PFSK-1 (cell line): ENCODE data around the gene VOPP1.

Experiments used
- FOXP2 ChIP-seq: optimal IDR thresholded peaks from 2 replicates; pipeline ENCODE3; 2011; ENCODE audit warnings: borderline replicate concordance, control low read depth, inconsistent platforms; ENCODE audit not compliant: insufficient read depth; ENCODE audit errors: extremely low read length, extremely low read depth
- POLR2AphosphoS5 ChIP-seq: IDR thresholded peaks from 2 replicates; pipeline ENCODE4 v1.6.1; 2012; ENCODE audit warnings: low read depth, mild to moderate bottlenecking, control low read depth, low read length, moderate library complexity
- REST ChIP-seq, 2 experiments: IDR thresholded peaks; 2 replicates each; pipeline versions ENCODE4 v1.6.1 to v1.8.0; 2011 to 2012; ENCODE audit warnings: low read depth in 2 of 2, low read length in 2 of 2, control low read depth in 1 of 2, inconsistent platforms in 1 of 2, mild to moderate bottlenecking in 1 of 2, moderate library complexity in 1 of 2; ENCODE audit not compliant: insufficient read depth in 1 of 2
- SIN3A ChIP-seq: IDR thresholded peaks from 2 replicates; pipeline ENCODE4 v1.6.1; 2012; ENCODE audit warnings: mild to moderate bottlenecking, low read length, moderate library complexity, borderline replicate concordance; ENCODE audit not compliant: insufficient read depth
- TAF1 ChIP-seq: IDR thresholded peaks from 2 replicates; pipeline ENCODE4 v1.6.1; 2012; ENCODE audit warnings: low read length, control low read depth, borderline replicate concordance; ENCODE audit not compliant: insufficient read depth

The VOPP1 gene

GRCh38 chr7:55463686-55464262 lies 108.5 kb downstream of the VOPP1 start:
- TF ChIP-seq FOXP2, result no peak
- TF ChIP-seq POLR2AphosphoS5, result no peak

GRCh38 chr7:55458351-55458750 lies 114.0 kb downstream of the VOPP1 start:
- TF ChIP-seq REST (IDR thresholded peaks at IDR 0.05; ENCODE audit: insufficient read depth in 1 of 2, low read depth in 2 of 2, low read length in 2 of 2), result no peak
- TF ChIP-seq TAF1, result no peak
- TF ChIP-seq FOXP2, result no peak
- no peak for TF ChIP-seq SIN3A
- TF ChIP-seq POLR2AphosphoS5, result no peak

- no peak for TF ChIP-seq FOXP2
- TF ChIP-seq SIN3A, result no peak
- no peak for TF ChIP-seq TAF1
- TF ChIP-seq POLR2AphosphoS5, result no peak
Observed at GRCh38 chr7:55457801-55458200, 114.5 kb downstream of the VOPP1 start.

- TF ChIP-seq TAF1 (no peak), FOXP2 (no peak), REST (IDR thresholded peaks at IDR 0.05; ENCODE audit: insufficient read depth in 1 of 2, low read depth in 2 of 2, low read length in 2 of 2) (no peak), SIN3A (no peak), POLR2AphosphoS5 (no peak)
Observed at GRCh38 chr7:55452971-55453370, 119.3 kb downstream of the VOPP1 start.

- TF ChIP-seq TAF1 (no peak), SIN3A (no peak), POLR2AphosphoS5 (no peak), REST (IDR thresholded peaks at IDR 0.05; ENCODE audit: insufficient read depth in 1 of 2, low read depth in 2 of 2, low read length in 2 of 2) (no peak), FOXP2 (no peak)
Observed at GRCh38 chr7:55449992-55450535, 122.2 kb downstream of the VOPP1 start.

GRCh38 chr7:55449205-55449991 lies 122.9 kb downstream of the VOPP1 start:
- no peak for TF ChIP-seq SIN3A
- TF ChIP-seq FOXP2, result no peak
- TF ChIP-seq POLR2AphosphoS5, result no peak
- TF ChIP-seq REST (IDR thresholded peaks at IDR 0.05; ENCODE audit: insufficient read depth in 1 of 2, low read depth in 2 of 2, low read length in 2 of 2), result no peak
- TF ChIP-seq TAF1, result no peak
